ENCODE data around the gene SEPTIN12. TPM values are rescaled to one million over a fixed set of nuclear protein-coding genes. Genes with fewer than 3 reads are reported as not detected.

SEPTIN12 gene
- total and polyA plus RNA-seq, 2 experiments from 2014 or later = not detected

DNA sequence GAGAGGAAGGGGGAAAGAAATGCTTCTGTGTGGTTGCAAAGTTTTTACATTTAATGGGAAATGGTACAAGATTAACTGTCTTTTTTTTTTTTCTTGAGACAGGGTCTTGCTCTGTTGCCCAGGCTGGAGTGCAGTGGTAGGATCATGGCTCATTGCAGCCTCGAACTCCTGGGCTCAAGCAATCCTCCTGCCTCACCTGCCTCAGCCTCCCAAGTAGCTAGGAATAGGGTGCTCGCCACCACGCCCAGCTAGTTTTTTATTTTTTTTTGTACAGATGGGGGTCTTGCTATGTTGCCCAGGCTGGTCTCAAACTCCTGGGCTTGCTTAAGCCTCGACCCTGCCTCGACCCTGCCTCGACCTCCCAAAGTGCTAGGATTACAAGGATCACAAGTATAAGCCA lies 18.1 kb upstream of the SEPTIN12 start:
- Histone ChIP-seq H4K20me1 (replicated peaks; ENCODE audit: insufficient read depth) (no peaks in the 10 kb centered on the region), H2AFZ (no peak overlapping the region), H3K4me3 (no peak overlapping the region), H3K36me3 (ENCODE audit: insufficient read depth) (peaks cover 16% of the 10 kb centered on the region), H3K79me2 (replicated peaks; ENCODE audit: insufficient read depth) (0 out of 2 replicates have a peak, but pooled peaks cover 3% of the 10 kb centered on the region), H3K27me3 (ENCODE audit: insufficient read depth) (no peaks in the 10 kb centered on the region), H3K27ac (ENCODE audit: low read depth) (no peak overlapping the region), H3F3A (replicated peaks; ENCODE audit: low read depth) (peaks cover 20% of the 10 kb centered on the region; the same call in 1 of the 2 replicates), H3K4me1 (ENCODE audit: insufficient read depth) (peaks cover 21% of the 10 kb centered on the region; the same call in 1 of the 2 replicates), H3K9me2 (ENCODE audit: insufficient read depth) (no peaks in the 10 kb centered on the region), H3K4me2 (no peak overlapping the region)
- ATAC-seq (no peak), DNase-seq (ENCODE audit: low spot score) (no peak)
- no peak overlapping the region for H3K27ac Mint-ChIP-seq
- peaks cover 19% of the 10 kb centered on the region for H3K4me1 Mint-ChIP-seq
- peaks cover 45% of the 10 kb centered on the region for H3K36me3 Mint-ChIP-seq (ENCODE audit: low read depth)
- H3K9me3 Mint-ChIP-seq = no peaks in the 10 kb centered on the region
- peaks cover 10% of the 10 kb centered on the region for H3K27me3 Mint-ChIP-seq (ENCODE audit: insufficient read depth, low read depth, poor library complexity)
- no peak for TF ChIP-seq EZH2phosphoT487 (IDR thresholded peaks at IDR 0.05; ENCODE audit: unreplicated experiment)
- TF ChIP-seq NANOG (IDR thresholded peaks at IDR 0.05; ENCODE audit: borderline replicate concordance) = no peak
- no peak overlapping the region for H3K4me3 Mint-ChIP-seq

DNA sequence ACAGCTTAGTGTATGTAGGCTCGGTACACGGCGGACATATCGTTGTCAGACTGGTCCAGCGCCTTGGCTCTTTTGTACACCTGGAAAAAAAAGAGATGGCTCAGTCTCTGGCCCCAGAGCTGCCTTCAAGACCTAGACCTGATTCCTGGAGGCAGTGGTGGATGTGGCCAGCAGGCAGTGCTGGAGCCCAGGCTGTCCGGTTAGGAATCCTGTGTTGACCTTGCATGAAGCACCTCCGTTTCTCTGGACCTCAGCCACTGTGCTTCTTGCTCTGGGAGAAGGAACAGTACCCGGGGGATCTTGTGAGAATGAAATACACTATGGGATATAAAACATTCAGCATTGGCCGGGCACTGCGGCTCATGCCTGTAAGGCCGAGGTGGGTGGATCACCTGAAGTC lies 17.1 kb upstream of the SEPTIN12 start:
- H3K27ac Mint-ChIP-seq = no peak overlapping the region
- Histone ChIP-seq H3F3A (replicated peaks; ENCODE audit: low read depth) (peaks cover 21% of the 10 kb centered on the region; the same call in 1 of the 2 replicates), H4K20me1 (replicated peaks; ENCODE audit: insufficient read depth) (no peaks in the 10 kb centered on the region), H3K9me2 (ENCODE audit: insufficient read depth) (no peaks in the 10 kb centered on the region), H3K27me3 (ENCODE audit: insufficient read depth) (no peaks in the 10 kb centered on the region), H2AFZ (no peak overlapping the region), H3K79me2 (replicated peaks; ENCODE audit: insufficient read depth) (no peaks in the 10 kb centered on the region), H3K4me2 (no peak overlapping the region), H3K27ac (ENCODE audit: low read depth) (no peak overlapping the region), H3K4me1 (ENCODE audit: insufficient read depth) (peaks cover 28% of the 10 kb centered on the region; the same call in 1 of the 2 replicates), H3K36me3 (ENCODE audit: insufficient read depth) (peaks cover 13% of the 10 kb centered on the region), H3K4me3 (no peak overlapping the region)
- DNase-seq (ENCODE audit: low spot score) (no peak), ATAC-seq (no peak)
- H3K27me3 Mint-ChIP-seq (ENCODE audit: insufficient read depth, low read depth, poor library complexity) = peaks cover 10% of the 10 kb centered on the region
- H3K9me3 Mint-ChIP-seq = no peaks in the 10 kb centered on the region
- H3K36me3 Mint-ChIP-seq (ENCODE audit: low read depth) = peaks cover 34% of the 10 kb centered on the region
- H3K4me1 Mint-ChIP-seq = peaks cover 26% of the 10 kb centered on the region
- H3K4me3 Mint-ChIP-seq = no peak overlapping the region; the same call in 2 of the 3 replicates
- TF ChIP-seq JUNB (IDR thresholded peaks at IDR 0.05; ENCODE audit: unreplicated experiment) (no peak), NANOG (IDR thresholded peaks at IDR 0.05; ENCODE audit: borderline replicate concordance) (no peak), ZNF114 (CRISPR knock-in tag; IDR thresholded peaks at IDR 0.05) (no peak), EZH2phosphoT487 (IDR thresholded peaks at IDR 0.05; ENCODE audit: unreplicated experiment) (no peak), STAT1 (IDR thresholded peaks at IDR 0.05; ENCODE audit: unreplicated experiment) (no peak), POLR2AphosphoS5 (IDR thresholded peaks at IDR 0.05; ENCODE audit: low read depth) (no peak), EZH2 (IDR thresholded peaks at IDR 0.05; ENCODE audit: low read depth, unreplicated experiment) (no peak)
- TF ChIP-seq, protein P1, sequence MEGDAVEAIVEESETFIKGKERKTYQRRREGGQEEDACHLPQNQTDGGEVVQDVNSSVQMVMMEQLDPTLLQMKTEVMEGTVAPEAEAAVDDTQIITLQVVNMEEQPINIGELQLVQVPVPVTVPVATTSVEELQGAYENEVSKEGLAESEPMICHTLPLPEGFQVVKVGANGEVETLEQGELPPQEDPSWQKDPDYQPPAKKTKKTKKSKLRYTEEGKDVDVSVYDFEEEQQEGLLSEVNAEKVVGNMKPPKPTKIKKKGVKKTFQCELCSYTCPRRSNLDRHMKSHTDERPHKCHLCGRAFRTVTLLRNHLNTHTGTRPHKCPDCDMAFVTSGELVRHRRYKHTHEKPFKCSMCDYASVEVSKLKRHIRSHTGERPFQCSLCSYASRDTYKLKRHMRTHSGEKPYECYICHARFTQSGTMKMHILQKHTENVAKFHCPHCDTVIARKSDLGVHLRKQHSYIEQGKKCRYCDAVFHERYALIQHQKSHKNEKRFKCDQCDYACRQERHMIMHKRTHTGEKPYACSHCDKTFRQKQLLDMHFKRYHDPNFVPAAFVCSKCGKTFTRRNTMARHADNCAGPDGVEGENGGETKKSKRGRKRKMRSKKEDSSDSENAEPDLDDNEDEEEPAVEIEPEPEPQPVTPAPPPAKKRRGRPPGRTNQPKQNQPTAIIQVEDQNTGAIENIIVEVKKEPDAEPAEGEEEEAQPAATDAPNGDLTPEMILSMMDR (conservative IDR thresholded peaks at IDR 0.05; ENCODE audit: low read depth in 2 of 2) = no peak
- TF ChIP-seq, protein P2, sequence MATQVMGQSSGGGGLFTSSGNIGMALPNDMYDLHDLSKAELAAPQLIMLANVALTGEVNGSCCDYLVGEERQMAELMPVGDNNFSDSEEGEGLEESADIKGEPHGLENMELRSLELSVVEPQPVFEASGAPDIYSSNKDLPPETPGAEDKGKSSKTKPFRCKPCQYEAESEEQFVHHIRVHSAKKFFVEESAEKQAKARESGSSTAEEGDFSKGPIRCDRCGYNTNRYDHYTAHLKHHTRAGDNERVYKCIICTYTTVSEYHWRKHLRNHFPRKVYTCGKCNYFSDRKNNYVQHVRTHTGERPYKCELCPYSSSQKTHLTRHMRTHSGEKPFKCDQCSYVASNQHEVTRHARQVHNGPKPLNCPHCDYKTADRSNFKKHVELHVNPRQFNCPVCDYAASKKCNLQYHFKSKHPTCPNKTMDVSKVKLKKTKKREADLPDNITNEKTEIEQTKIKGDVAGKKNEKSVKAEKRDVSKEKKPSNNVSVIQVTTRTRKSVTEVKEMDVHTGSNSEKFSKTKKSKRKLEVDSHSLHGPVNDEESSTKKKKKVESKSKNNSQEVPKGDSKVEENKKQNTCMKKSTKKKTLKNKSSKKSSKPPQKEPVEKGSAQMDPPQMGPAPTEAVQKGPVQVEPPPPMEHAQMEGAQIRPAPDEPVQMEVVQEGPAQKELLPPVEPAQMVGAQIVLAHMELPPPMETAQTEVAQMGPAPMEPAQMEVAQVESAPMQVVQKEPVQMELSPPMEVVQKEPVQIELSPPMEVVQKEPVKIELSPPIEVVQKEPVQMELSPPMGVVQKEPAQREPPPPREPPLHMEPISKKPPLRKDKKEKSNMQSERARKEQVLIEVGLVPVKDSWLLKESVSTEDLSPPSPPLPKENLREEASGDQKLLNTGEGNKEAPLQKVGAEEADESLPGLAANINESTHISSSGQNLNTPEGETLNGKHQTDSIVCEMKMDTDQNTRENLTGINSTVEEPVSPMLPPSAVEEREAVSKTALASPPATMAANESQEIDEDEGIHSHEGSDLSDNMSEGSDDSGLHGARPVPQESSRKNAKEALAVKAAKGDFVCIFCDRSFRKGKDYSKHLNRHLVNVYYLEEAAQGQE (IDR thresholded peaks at IDR 0.05; ENCODE audit: unreplicated experiment) = no peak
- TF ChIP-seq, protein P3, sequence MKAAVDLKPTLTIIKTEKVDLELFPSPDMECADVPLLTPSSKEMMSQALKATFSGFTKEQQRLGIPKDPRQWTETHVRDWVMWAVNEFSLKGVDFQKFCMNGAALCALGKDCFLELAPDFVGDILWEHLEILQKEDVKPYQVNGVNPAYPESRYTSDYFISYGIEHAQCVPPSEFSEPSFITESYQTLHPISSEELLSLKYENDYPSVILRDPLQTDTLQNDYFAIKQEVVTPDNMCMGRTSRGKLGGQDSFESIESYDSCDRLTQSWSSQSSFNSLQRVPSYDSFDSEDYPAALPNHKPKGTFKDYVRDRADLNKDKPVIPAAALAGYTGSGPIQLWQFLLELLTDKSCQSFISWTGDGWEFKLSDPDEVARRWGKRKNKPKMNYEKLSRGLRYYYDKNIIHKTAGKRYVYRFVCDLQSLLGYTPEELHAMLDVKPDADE (IDR thresholded peaks at IDR 0.05) = no peak
